DMS79 treated with DMSO at 0.1 percent for 48 hours (cell line): Measurements from ENCODE around the gene RDX.

Experiments
- DNase-seq: peaks from one replicate; lab custom pipeline; 2025; lab: John Stamatoyannopoulos, UW

The RDX gene

DNA sequence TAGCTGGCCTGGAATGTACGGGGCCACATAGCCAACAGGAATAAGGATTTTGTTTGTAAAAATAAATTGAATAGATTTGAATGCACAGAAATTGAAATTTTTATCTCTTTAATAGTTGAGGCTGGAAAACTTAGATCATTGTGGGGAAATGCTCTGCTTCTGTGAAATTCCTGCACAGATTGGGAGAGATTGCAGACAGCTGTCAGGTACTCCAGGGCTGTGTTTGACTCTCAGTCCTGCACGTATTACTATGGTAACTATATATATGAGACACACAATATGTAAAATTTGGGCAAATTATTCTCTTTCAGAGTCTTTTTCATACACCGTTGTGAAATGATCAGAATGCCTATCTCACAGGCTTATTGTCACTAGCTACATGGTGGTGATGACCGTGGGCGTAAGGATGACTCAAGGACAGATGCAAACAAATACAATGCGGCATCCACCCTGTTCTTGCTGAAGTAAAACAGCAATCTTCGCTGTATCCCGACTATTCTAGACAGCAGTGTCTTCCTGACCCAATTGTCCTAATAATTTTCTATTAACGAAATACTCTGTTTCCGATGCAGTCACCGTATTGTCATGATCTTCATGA lies 123.8 kb downstream of the RDX start:
- no peak for DNase-seq

DNA sequence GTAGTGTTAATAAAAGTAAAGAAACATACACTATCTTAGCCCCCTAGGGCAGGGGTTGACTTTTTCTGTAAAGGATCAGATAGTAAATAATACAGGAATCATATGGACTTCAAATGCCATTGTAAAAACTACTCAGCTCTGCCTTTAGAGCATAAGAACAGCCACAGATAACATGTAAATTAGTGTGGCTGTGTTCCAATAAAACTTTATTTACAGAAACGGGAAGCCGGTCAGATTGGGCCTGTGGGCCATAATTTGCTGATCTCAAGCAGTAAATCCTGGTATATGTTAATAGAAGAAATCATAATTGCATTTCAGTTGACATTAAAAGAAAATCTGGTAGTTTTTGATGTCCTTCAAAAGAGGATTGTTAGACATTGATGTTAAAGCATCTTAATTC lies 126.7 kb downstream of the RDX start:
- DNase-seq, result no peak

DNA sequence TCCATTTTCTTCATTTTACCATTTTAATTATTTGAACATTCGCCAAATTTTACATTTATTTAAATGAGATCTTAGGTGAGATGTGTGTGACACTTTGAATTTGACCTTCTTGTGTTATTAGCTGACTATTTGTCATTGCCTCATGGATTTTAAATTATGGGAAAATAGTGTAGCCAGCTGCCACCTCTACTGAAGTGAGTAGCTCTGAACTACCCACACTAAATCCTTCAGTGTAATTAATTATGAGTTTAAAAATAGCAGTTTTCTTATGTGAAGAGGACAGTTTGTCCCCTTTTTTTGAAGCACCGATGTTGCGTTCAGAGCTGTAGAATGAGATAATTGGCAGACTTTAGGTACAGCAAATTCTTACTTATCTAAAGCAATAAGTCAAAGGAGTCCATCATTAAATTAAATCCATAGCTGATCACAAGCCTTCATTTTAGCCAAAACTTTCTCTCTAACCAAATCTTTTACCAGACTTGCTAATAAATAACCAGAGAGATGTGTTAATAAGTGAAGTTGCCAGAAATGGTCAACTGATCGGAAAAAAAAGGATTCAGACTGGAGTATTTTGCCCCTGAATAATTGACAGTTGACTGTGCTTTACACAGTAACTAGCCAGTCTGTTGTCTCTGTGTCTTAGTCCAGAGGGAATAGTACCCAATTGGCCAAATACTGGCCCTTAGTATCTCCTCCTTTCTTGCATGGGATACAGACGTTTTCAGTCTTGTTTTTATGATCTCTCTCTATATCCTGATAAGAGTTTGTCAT lies 128.2 kb downstream of the RDX start:
- no peak for DNase-seq

DNA sequence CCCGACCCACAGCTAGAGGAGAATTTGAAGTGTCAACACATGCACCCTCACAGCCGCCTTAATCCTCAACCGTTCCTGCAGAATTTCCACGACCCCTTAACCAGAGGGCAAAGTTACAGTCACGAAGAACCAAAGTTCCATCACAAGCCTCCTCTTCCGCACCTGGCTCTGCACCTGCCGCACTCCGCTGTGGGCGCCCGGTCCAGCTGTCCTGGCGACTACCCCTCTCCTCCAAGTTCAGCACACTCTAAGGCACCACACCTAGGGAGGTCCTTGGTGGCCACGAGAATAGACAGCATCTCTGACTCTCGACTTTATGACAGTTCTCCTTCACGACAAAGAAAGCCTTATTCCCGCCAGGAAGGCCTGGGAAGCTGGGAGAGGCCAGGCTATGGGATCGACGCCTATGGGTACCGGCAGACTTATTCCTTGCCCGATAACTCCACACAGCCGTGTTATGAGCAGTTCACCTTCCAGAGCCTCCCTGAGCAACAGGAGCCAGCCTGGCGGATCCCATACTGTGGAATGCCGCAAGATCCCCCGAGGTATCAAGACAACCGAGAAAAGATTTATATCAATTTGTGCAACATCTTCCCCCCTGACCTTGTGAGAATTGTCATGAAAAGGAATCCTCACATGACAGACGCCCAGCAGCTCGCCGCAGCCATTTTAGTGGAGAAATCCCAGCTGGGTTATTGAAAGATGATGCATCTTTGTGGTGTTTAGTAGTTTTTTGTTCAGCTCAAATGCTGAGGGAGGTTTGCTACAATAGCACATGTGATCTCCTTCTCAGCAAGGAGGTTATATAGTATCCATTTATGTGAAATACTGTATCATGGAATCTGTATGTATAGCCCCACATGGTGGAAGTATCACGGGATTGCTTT lies 131.1 kb downstream of the RDX start:
- no peak for DNase-seq

DNA sequence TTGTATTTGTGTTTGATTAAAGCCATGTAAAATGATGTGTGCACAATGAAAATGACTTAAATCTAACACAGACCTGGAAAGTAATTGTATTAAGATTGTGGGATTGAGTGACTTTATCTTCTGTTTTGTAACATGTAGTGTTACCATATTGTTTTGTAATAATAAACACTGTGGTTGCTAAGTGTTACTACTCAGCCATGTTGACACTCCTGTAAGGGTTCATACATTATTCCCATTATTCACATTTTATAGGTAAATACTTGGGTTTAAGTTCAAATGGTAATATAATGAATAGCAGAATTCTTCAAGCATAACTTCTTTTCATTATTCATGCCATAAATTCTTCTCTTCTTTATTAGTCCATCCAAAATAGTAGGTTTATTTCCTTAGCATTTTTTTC lies 134.2 kb downstream of the RDX start:
- DNase-seq, result no peak

DNA sequence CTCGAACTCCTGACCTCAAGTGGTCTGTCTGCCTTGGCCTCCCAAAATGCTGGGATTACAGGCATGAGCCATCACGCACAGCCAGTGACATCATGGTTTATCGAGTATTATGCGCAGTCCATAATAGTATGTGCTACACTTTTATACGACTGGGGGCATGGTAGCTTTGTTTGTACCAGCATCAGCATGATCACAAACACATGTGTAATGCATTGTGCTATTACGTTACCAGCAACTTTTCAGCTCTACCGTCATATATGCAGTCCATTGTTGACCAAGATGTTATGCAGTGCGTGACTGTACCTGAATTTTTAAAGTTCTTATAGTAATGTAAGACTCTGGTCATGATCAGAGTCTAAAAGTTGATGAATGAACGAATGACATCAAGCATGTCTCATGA lies 135.4 kb downstream of the RDX start:
- no peak for DNase-seq

DNA sequence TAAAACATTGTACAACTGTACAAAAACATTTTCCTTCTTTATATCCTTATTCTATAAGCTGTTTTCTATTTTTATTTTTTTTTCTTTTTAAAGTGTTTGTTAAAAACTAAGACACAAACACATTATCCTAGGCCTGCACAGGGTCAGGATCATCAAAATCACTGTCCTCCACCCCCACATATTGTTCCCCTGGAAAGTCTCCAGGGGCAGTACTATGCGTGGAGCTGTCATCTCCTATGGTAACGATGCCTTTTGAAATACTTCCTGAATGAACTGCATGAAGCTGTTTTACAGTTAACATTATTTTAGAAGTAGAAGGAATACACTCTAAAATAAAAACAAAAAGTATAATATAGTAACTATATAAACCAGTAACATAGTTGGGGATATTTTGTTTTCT lies 136.0 kb downstream of the RDX start:
- DNase-seq, result no peak

DNA sequence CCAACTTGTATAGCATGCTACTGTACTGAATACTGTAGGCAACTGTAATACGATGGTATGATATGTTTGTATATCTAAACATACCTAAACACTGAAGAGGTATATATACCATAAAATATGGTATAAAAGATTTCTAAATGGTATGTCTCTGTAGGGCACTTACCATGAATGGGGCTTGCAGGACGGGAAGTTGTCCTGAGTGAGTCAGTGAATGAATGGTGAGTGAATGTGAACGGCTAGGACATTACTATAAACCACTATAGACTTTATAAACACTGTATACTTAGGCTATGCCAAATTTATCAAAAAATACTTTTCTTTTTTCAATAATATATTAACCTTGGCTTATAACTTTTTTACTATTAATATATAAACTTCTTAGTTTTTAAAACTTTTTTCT lies 136.4 kb downstream of the RDX start:
- DNase-seq, result no peak

DNA sequence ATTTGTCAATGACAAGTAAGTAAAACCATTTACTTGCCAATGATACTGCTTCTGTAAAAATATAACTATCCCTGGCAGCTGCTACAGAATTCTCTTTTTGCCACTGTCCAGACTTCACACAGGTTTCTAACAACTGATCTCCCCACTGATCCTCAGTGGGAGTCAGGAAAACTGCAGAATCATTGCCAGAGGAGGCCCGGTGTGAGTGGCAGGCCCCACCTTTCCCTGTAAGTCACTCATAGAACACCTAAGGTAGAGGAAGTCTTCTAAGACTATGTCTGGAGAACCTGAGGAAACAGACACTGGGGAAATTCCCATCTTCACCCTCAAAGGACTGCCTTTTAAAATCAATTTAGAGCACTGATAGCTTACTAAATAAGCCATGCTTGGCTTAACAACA lies 136.9 kb downstream of the RDX start:
- no peak for DNase-seq

DNA sequence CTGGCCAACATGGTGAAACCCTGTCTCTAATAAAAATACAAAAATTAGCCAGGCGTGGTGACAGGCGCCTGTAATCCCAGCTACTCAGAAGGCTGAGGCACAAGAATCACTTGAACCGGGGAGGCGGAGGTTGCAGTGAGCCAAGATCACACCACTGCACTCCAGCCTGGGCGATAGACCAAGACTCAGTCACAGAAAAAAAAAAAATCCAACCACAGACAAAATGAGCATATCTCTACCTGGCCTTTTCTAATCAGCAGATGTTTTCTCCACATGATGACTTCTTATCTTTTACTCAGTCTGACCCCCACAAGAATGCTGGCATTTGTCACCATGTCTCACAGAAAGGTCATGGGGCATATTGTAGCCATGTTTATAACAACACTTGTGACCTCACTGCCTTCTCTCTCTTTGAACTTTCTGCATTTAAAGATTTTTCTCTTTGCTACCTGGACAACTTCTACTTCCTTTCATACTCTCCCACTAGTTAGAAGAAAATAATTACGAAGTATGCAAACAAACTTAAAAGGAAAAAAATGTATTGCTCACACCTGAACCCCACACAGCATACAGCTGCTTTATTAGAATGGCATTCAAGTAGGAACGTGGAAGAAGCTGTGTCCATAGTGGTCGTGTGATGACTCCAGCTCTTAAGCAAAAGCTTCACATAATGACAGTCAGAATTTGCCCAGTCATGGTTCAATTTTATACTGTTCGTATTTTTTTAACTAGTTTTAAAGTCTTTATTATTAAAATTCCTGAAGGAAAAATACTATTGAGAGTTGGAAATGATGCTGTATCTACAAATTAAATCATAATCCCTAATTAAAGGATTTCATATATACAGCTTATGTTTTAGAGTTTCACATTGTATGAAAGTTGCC lies 137.9 kb downstream of the RDX start:
- DNase-seq, result no peak

DNA sequence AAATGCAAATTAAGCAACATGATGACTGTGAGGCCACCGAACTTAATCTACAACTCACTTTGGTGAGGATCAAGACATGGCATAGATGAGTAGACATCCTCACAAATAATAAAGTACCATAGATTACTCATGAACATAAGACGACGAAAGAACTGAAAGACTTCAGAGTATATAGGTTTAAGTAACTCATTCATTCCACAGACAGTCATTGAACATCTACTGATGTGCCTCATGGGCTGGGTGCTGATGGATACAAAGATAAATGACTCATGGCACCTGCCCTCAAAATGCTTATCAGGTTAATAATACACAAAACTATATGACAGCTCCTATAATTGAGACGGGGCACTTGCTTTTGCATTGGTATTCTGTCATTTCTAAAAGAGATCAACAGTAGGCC lies 139.9 kb downstream of the RDX start:
- DNase-seq, result no peak

DNA sequence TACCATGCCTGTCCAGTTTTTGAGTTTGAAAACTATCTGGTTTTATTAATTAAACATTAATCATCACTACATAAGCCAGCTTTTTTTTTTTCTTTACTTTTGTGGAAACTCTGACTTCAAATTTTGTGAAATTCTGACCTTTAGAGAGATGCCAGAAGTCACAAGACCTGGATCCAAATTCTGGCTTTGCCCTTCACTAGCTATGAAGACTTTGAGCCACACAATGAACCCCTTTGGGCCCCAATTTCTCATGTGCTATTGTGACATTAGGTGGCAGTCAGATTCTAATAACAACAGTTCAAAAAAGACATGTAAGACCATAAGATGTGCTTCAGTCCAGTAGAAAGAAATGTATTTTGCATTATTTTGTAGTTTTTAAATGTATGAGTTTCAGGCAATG lies 142.9 kb downstream of the RDX start:
- DNase-seq, result no peak

DNA sequence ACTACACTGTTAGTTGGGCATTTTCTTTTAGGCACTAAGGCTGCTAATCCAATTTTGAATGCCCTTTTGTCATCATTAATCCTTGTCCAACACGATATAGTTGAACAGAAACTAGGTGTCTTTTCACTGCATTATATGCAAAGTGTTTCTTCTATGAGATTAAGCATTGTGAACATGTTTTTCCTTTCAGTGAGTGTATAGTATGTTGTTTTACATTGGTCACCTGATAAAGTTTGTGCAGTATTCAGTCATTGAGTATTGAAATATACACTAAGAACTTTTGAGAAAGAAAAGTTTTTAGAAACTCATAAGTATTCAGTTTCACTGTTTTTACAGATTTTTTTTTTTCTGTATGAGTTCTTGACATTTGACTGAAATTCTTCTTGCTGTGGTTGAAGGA lies 144.2 kb downstream of the RDX start:
- DNase-seq, result no peak

DNA sequence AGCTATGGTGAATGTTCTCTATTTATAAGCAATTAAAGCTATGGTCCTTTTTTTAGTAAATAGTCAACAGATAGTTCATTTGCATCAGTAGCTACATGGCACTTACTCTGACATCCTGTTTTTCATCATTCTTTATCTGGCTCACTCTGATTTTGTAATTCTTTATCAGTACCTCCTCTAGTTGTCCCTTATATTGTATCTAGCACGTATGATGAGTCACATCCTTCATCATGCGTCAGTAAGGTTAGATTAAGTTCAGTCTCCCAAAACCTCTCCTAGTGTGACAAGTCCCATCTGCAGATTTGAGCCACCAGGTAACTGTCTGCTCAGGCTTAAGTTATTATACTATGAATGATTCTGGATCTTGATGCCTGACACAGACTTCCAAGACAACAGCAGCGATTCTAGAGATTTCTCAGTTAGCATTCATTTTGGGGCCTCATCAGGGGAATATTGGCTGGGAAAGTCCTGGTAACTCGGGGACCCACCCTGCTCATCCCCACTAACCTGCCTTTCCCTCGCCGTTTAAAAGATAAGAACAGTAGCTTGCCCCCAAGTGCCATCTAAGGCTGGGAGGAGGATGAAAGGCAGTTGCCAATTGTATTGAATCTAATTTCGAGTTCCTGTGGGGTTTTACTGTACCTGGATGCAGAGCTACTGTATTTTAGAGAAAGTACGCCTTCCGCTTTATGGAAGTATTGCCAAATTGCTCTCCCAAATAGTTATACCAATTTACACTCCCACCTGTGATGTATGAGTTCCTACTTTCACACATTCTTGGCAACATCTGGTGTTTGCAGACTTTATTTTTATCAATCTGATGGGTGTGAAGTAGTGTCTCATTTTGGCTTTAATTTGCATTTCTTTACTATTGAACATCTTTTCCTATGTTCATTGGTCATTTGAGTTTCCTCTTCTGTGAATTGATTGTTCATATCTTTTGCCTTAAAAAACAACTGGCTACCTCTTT lies 147.4 kb downstream of the RDX start:
- DNase-seq, result no peak

DNA sequence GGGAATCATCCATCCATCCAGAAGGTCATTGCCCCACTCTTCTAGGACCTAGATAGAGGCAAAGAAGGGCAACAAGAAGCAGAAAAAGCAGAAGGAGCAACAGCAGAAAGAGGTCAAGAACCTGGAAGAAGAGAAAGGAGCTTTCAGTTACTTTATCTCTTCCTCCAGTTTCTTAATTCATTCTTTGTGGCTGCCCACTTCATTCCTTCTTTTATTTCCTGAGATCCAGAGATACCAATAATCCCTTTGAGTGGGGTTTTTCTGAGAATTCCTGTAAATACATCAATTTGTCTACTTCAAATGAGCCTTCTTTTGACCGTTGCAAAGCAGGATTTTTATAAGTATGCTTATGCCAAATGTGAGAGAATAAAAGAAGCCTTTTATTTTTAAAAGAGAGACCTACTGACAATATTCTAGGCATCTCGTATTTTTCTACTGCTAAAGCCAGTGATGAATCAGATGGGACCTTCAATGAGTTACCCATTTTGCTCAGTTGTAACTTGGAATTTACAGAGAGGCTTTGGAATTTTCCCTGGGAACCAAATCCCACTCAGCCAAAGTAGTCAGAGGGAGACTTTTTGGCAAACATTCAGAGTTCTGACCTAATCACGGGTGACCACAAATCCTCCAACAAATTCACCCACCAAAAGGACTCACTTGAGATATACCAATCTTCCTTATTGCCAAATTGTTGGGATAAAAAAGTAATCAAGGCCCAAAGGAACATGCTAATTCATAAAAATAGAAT lies 148.3 kb downstream of the RDX start:
- DNase-seq, result no peak

DNA sequence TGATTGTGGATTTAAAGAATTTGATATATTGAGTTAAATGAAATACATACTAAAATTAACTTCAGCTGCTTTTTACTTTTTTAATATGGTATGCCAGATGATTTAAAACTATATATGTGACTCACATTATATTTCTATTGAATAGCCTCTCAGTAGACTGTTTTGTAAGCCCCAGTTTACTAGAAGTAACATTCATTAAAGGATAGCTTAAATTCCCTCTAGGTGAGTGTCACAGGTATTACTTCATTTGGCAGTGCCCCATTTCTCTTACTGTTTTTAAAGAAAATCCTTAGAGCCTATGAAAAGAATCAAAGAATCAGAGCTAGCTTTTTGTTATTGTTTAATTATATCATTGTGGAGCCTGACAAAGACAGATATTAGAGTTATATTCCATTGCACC lies 154.6 kb downstream of the RDX start:
- DNase-seq, result no peak

DNA sequence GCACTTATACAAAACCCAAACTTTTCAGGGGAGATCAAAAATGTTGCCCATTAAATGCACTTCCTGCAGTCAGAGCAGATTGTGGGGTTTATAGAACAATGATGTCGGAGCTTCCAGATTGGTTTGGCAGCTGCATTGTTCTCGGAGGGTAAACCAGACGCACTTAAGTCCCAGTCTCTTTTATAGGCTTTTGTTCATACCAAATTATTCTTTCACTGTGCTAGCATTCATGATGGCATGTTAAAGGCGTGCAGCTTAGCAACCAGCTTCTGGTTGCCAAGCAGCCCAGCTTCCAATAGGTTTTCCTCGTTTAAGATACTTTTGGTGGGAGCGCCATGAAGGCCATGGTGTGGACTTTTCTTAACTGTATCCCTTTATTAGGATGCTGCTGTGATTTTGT lies 162.3 kb downstream of the RDX start:
- DNase-seq, result peak; percentile 45

DNA sequence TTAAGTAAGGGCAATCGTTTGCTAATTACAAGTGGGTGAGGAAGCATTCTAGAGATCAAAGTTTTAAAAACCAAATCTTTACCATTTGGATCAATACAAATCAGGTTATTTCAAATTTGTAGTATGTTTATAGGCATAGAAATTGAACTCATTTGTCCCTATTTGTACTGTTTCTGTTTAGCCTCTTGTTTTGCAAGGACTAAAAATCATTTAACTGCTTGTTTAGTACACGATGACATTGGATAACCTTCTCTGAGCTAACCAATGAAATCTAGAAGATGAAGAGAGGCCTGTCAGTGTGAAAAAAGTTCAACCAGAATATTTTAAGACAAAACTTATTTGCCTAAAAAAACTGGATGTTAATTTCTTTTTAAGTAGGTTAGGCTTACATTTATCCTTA lies 163.3 kb downstream of the RDX start:
- no peak for DNase-seq

DNA sequence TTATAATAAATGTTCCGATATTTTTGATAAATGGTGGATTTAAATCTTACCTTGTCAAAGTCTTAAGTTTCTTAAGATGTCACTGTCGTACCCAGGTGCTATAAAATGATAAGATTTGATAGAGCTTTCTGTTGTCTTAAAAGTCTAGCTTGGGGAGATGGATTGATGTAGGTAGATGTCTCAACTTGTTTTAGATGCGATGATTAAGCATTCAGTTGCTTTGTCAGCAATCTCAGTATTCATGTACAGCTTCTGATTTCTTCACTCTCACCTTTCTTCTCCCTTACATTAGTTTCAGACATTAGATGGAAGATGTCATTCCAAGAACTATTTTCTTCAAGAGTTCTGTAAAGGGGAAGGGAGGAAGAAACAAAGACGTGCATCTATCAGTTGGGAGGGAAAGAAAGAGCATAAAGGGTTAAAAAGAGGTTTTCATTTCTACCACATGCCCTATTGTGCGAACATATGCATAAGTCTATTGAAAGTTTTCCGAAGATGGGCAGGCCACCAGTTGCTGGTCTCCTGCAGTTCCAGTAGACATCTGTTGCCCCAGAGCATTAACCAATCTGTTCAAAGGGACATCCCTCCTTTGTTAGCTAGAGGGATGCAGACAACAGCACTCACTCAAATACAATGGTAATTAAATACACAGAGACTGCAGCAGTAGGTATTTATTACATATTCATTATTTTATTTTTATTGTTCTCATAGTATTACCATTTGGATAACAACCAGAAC lies 164.9 kb downstream of the RDX start:
- DNase-seq, result no peak
